ENCODE measurements around the gene PACRG.

The PACRG gene

GRCh38 chr6:162821102-162821501, 93.3 kb downstream of the PACRG start:
- TF ChIP-seq CSDC2 (CRISPR knock-in tag; IDR thresholded peaks at IDR 0.05) (no peak), CSRNP3 (CRISPR knock-in tag; IDR thresholded peaks at IDR 0.05) (no peak), ZFP30 (CRISPR knock-in tag; IDR thresholded peaks at IDR 0.05) (no peak), ESRRG (CRISPR knock-in tag; IDR thresholded peaks at IDR 0.05) (no peak), SNAI2 (CRISPR knock-in tag; IDR thresholded peaks at IDR 0.05) (no peak), BACH2 (CRISPR knock-in tag; IDR thresholded peaks at IDR 0.05; ENCODE audit: borderline replicate concordance) (no peak), POU6F1 (CRISPR knock-in tag; IDR thresholded peaks at IDR 0.05; ENCODE audit: borderline replicate concordance, low read depth) (no peak), CREB5 (CRISPR knock-in tag; IDR thresholded peaks at IDR 0.05; ENCODE audit: low read depth) (no peak), ZNF70 (CRISPR knock-in tag; IDR thresholded peaks at IDR 0.05) (no peak), TSHZ2 (CRISPR knock-in tag; IDR thresholded peaks at IDR 0.05) (no peak), ARNTL (CRISPR knock-in tag; IDR thresholded peaks at IDR 0.05; ENCODE audit: borderline replicate concordance, low read depth) (no peak), TCF4 (CRISPR knock-in tag; IDR thresholded peaks at IDR 0.05; ENCODE audit: borderline replicate concordance) (no peak), GLIS3 (CRISPR knock-in tag; IDR thresholded peaks at IDR 0.05) (no peak), ZNF8 (CRISPR knock-in tag; IDR thresholded peaks at IDR 0.05) (no peak), ZFP3 (CRISPR knock-in tag; IDR thresholded peaks at IDR 0.05) (no peak), PPARA (CRISPR knock-in tag; IDR thresholded peaks at IDR 0.05; ENCODE audit: borderline replicate concordance) (no peak), RARB (CRISPR knock-in tag; IDR thresholded peaks at IDR 0.05) (no peak), PATZ1 (CRISPR knock-in tag; IDR thresholded peaks at IDR 0.05; ENCODE audit: borderline replicate concordance) (no peak), OSR1 (CRISPR knock-in tag; IDR thresholded peaks at IDR 0.05) (no peak)
- no peak for ATAC-seq

GRCh38 chr6:162825597-162825996, 97.8 kb downstream of the PACRG start:
- no peak for ATAC-seq

More at GRCh38 chr6:162825597-162825996, 97.8 kb downstream of the PACRG start:
- TF ChIP-seq ZNF70 (CRISPR knock-in tag; IDR thresholded peaks at IDR 0.05), result no peak
- no peak for TF ChIP-seq CSRNP3 (CRISPR knock-in tag; IDR thresholded peaks at IDR 0.05)
- TF ChIP-seq CREB5 (CRISPR knock-in tag; IDR thresholded peaks at IDR 0.05; ENCODE audit: low read depth), result no peak
- TF ChIP-seq TSHZ2 (CRISPR knock-in tag; IDR thresholded peaks at IDR 0.05), result no peak
- TF ChIP-seq RARB (CRISPR knock-in tag; IDR thresholded peaks at IDR 0.05), result no peak
- no peak for TF ChIP-seq ZNF8 (CRISPR knock-in tag; IDR thresholded peaks at IDR 0.05)
- TF ChIP-seq PPARA (CRISPR knock-in tag; IDR thresholded peaks at IDR 0.05; ENCODE audit: borderline replicate concordance), result no peak
- no peak for TF ChIP-seq BACH2 (CRISPR knock-in tag; IDR thresholded peaks at IDR 0.05; ENCODE audit: borderline replicate concordance)
- no peak for TF ChIP-seq POU6F1 (CRISPR knock-in tag; IDR thresholded peaks at IDR 0.05; ENCODE audit: borderline replicate concordance, low read depth)
- TF ChIP-seq ZNF565 (CRISPR knock-in tag; conservative IDR thresholded peaks at IDR 0.05; ENCODE audit: low read depth), result no peak
- no peak for TF ChIP-seq ZC3H10 (CRISPR knock-in tag; IDR thresholded peaks at IDR 0.05)
- no peak for TF ChIP-seq GLIS3 (CRISPR knock-in tag; IDR thresholded peaks at IDR 0.05)
- TF ChIP-seq ZFP3 (CRISPR knock-in tag; IDR thresholded peaks at IDR 0.05), result no peak
- TF ChIP-seq ISL1 (CRISPR knock-in tag; IDR thresholded peaks at IDR 0.05), result no peak
- TF ChIP-seq TCF4 (CRISPR knock-in tag; IDR thresholded peaks at IDR 0.05; ENCODE audit: borderline replicate concordance), result no peak
